ENCODE measurements around the gene RIPK4.

Gene RIPK4

DNA sequence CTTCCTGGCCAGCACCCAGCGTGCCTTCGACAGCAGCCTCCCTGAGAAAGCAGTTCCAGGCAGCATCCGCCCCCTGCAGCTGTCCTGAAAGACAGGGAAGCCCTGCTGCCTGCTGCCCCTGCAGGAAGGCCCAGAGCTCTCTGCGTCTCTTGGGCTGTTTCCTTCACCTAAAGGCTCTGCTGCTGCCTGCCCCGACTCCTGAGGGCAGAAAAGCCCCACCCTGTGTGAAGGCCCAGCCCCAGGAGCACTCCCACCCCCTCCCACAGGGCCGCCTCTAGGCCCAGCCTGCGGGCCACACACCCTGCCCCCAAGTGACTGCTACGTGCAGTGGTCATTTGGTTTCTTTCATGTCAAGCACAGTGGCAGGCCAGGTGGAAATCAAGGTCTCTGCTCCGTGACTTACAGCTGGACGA is 12.4 kb downstream of the RIPK4 start:
- FAIRE-seq (no peak), DNase-seq (ENCODE audit: insufficient read length, low spot score) (no peak)
- TF ChIP-seq, protein P1, sequence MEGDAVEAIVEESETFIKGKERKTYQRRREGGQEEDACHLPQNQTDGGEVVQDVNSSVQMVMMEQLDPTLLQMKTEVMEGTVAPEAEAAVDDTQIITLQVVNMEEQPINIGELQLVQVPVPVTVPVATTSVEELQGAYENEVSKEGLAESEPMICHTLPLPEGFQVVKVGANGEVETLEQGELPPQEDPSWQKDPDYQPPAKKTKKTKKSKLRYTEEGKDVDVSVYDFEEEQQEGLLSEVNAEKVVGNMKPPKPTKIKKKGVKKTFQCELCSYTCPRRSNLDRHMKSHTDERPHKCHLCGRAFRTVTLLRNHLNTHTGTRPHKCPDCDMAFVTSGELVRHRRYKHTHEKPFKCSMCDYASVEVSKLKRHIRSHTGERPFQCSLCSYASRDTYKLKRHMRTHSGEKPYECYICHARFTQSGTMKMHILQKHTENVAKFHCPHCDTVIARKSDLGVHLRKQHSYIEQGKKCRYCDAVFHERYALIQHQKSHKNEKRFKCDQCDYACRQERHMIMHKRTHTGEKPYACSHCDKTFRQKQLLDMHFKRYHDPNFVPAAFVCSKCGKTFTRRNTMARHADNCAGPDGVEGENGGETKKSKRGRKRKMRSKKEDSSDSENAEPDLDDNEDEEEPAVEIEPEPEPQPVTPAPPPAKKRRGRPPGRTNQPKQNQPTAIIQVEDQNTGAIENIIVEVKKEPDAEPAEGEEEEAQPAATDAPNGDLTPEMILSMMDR (IDR thresholded peaks at IDR 0.05; ENCODE audit: insufficient read depth, missing control alignments): no peak

DNA sequence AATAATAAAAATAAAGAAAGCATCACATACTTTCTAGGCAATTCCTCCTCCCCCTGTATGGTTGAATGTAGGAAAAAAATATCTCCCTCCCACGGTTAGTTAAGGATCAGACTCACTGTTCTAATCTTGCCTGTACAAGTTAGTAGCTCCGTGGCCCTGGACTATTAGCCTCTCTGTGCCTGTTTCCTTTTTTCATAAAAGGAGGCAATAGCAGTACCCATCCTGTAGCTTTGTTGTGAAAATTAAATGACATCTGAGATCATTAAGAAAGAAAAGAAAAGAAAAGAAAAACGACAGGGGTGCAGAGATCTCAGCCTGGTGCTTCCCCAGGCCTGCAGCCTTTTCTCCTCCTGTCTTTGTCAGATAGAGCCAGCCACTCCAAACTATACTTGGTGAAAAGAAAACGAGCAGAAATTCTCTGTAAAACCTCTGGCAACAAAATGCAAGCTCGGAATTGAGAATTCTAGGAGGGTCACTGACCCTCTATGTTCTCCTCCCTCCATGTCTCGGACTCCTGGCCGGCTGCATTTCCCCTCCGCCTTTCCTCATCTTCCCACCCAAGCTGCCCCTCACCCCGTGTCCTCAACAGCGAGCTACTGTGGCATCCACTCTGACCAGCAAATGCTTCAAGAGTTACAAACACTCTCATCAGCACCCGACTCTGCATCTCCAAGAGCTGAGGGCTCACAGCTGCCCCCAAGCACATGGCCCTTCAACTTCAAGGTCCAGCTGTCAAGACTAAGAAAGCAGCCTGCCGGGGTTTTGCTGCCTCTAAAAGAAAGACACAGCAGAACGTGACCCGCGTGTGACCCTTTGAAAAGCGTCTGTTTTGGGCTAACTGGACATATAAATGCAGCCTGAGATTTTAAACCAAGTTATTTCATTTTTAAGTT is 13.6 kb downstream of the RIPK4 start:
- TF ChIP-seq, protein P1 (IDR thresholded peaks at IDR 0.05; ENCODE audit: insufficient read depth, missing control alignments): no peak
- no peak for FAIRE-seq
- no peak for DNase-seq (ENCODE audit: insufficient read length, low spot score)

DNA sequence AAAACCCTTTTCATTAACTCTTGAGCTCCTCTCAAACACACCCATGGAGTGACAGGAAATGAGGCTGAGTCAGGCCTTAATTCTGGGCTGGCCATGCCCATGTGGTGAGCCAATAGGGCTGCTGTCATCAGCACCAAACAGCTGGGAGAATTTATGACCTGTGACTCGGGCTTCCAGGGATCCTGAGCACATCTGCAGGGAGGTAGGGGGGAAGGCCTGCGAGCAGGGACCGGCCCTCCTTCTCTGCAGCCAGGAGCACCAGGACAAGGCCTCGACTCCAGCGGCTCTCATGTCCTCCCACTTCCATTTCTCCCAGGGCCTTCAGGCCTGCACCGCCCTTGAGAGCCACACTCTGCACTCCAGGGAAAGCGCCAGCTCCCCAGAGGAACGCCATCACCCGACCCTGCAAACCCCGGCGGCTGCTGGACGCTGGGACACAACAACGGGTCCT is 14.6 kb downstream of the RIPK4 start:
- TF ChIP-seq, protein P1 (IDR thresholded peaks at IDR 0.05; ENCODE audit: insufficient read depth, missing control alignments): no peak
- DNase-seq (ENCODE audit: insufficient read length, low spot score) (no peak), FAIRE-seq (no peak)

DNA sequence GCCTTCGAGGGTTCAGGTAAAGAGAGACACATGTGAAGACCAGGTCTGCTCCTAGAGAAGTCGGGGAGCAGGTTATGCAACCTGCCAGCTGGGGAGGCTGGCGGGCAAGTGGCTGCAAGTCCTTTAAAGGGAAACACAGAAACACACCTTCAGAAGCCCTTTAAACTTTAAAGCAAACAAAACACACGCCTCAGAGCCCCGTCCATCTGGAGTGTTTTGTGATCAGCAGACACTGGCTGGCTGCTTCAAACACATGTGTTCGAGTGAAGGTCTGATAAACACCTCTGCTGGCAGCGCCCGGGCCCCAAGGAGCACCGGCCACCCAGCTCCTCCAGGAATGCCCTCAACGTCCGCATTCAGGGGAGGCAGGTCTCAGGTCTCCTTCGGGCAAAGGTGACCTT is 15.2 kb downstream of the RIPK4 start:
- FAIRE-seq (no peak), DNase-seq (ENCODE audit: insufficient read length, low spot score) (no peak)
- TF ChIP-seq, protein P1 (IDR thresholded peaks at IDR 0.05; ENCODE audit: insufficient read depth, missing control alignments): no peak

DNA sequence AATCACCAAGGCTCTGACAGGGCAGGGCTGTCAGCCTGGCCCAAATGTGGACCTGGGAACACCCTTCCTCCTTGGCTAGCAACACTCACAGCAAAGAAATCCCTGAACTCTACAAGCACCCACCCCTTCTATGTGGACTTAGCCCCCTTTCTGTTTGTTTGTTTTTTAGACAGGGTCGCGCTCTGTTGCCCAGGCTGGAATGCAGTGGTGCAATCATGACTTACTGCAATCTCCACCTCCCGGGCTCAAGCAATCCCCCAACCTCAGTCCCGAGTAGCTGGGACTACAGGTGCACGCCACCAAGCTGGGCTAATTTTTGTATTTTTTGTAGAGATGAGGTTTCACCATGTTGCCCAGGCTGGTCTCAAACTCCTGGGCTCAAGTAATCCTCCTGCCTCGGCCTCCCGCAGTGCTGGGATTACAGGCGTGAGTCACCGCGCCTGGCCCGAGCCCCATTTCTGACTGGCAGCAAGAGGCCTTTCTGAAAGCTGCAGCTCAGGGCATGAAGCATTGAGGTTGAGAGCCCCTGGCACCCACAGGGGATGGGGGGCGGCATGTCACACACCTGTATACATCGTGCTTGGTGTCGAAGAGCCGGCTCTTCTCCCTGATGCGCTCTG is 16.2 kb downstream of the RIPK4 start:
- TF ChIP-seq, protein P1 (IDR thresholded peaks at IDR 0.05; ENCODE audit: insufficient read depth, missing control alignments): no peak
- DNase-seq (ENCODE audit: insufficient read length, low spot score) (no peak), FAIRE-seq (no peak)

DNA sequence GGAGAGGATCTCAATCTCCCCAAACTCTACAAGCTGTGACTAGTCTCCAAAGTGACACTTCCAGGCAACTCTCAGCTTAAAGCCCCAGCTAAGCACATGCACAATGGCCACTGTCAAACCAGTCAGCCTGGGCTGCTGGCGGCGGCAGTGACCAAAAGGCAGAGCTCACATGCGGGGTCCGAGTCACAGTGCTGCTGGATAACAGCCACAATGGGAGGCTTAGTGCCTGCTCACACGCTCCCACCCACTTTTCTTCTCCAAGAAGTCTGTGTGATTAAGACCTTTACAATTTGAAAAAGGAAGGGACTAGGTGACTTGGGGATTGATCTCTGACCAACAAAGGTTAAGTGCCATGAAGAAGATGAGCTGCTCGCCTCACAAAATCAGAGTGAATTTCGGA is 16.8 kb downstream of the RIPK4 start:
- FAIRE-seq (no peak), DNase-seq (ENCODE audit: insufficient read length, low spot score) (no peak)
- TF ChIP-seq, protein P1 (IDR thresholded peaks at IDR 0.05; ENCODE audit: insufficient read depth, missing control alignments): no peak

DNA sequence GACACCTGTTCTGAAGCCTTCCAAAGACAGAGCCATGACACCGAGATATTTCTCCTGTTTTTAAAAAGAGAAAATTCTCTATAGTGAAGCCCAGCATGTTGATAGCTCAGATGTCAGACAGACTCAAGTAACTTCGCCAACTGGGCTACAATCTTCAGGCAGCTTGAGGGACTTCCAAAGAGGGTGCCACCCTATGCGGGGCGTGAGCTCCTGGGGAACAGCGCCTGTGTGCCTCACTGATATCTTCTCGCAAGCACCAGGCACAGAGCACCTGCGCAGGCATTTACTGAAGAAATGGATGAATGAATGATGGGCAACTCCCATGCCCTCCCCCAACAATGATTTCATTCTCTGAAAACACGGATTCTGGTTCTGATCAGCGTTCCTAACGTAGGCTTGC is 17.6 kb downstream of the RIPK4 start:
- TF ChIP-seq, protein P1 (IDR thresholded peaks at IDR 0.05; ENCODE audit: insufficient read depth, missing control alignments): no peak
- no peak for FAIRE-seq
- no peak for DNase-seq (ENCODE audit: insufficient read length, low spot score)
